Stimulated activated CD4-positive, alpha-beta T cell treated with anti-CD3 and anti-CD28 coated beads, Interleukin-4, amount 100 ng/mL, for 48 hours (primary cell): Measurements from ENCODE around the gene TRAF3.

Source experiments
- DNase-seq, 2 donors: peaks; one replicate each; pipeline ENCODE4 v3.0.0-alpha.2; 2020; ENCODE audit warnings: low read depth in 2 of 2

Gene TRAF3

GRCh38 chr14:102955636-102956408 is 178.6 kb downstream of the TRAF3 start:
- no peak for DNase-seq

GRCh38 chr14:102957222-102957621 is 180.0 kb downstream of the TRAF3 start:
- no peak for DNase-seq

- DNase-seq, result no peak
Measured at GRCh38 chr14:102958461-102958860, 181.2 kb downstream of the TRAF3 start.
